Measurements from ENCODE around the gene INPP5E.
A peak's percentile ranks its signal among the peaks of the same experiment; 100 is the strongest.

INPP5E gene

DNA sequence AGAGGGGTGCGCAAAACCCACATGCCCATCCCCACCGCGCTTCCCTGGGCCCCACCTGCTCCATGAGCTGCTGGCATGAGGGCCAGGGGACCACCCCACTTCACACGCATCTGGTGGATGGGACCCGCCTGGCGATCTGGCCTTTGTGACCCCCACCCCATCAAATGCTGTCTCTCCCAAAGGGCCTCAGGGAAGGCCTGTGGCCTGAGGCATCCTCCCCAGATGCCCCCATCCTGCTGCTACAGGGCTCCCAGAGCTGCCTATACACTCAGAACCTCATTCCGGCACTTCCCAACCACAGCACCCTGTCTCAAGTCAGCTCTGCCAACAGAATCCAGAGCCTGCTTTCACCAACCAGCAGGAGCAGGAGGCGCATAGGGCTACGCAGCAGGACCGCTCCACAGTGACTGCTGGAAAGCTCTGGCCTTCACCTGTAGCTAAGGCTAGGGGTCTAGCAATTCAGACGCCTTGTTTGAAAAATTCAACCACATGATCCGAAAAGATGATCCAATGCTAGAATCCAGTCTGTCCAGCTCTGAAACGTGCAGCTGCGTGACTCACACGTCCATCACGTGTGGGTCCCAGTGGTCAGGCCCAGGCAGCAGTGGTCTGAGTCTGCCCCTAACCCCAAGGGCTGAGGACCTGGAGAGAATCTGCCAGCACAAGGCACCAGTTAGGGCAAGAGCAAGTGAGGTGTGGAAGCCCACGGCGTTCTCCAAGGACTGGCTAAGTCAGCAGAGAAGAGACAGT lies 38.3 kb downstream of the INPP5E start:
- peaks cover 3% of the 10 kb centered on the region; the same call in 1 of the 2 replicates for H3K36me3 ChIP-seq (ENCODE audit: insufficient read depth, low read length)
- H3K4me2 ChIP-seq (ENCODE audit: low read depth, low read length, poor library complexity, severe bottlenecking): no peak overlapping the region
- H2AFZ ChIP-seq (ENCODE audit: low read length): no peak overlapping the region
- H3K27me3 ChIP-seq (ENCODE audit: insufficient read depth, low read length, poor library complexity, severe bottlenecking): no peaks in the 10 kb centered on the region
- peaks cover 21% of the 10 kb centered on the region for H4K20me1 ChIP-seq (ENCODE audit: insufficient read depth, low read length, poor library complexity, severe bottlenecking)
- H3K79me2 ChIP-seq (ENCODE audit: insufficient read depth, low read length): peaks cover 30% of the 10 kb centered on the region
- H3K9me3 ChIP-seq (ENCODE audit: insufficient read depth, low read depth, low read length): no peaks in the 10 kb centered on the region
- 0 out of 2 replicates have a peak, but pooled peaks cover 4% of the 10 kb centered on the region for H3F3A ChIP-seq (ENCODE audit: low read depth)
- no peak for TF ChIP-seq EZH2phosphoT487 (IDR thresholded peaks at IDR 0.05; ENCODE audit: borderline replicate concordance)
- TF ChIP-seq, protein P1, sequence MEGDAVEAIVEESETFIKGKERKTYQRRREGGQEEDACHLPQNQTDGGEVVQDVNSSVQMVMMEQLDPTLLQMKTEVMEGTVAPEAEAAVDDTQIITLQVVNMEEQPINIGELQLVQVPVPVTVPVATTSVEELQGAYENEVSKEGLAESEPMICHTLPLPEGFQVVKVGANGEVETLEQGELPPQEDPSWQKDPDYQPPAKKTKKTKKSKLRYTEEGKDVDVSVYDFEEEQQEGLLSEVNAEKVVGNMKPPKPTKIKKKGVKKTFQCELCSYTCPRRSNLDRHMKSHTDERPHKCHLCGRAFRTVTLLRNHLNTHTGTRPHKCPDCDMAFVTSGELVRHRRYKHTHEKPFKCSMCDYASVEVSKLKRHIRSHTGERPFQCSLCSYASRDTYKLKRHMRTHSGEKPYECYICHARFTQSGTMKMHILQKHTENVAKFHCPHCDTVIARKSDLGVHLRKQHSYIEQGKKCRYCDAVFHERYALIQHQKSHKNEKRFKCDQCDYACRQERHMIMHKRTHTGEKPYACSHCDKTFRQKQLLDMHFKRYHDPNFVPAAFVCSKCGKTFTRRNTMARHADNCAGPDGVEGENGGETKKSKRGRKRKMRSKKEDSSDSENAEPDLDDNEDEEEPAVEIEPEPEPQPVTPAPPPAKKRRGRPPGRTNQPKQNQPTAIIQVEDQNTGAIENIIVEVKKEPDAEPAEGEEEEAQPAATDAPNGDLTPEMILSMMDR (conservative IDR thresholded peaks at IDR 0.05; ENCODE audit: low read length): no peak
- H3K4me3 ChIP-seq (ENCODE audit: low read length, poor library complexity, severe bottlenecking): no peak overlapping the region
- no peaks in the 10 kb centered on the region for H3K9me2 ChIP-seq (replicated peaks; ENCODE audit: low read depth, low read length)
- H3K9ac ChIP-seq (ENCODE audit: low read depth, low read length, poor library complexity, severe bottlenecking): peak overlapping the region; percentile 75
- H3K4me1 ChIP-seq (ENCODE audit: insufficient read depth, low read length, poor library complexity, severe bottlenecking): peaks cover 47% of the 10 kb centered on the region

DNA sequence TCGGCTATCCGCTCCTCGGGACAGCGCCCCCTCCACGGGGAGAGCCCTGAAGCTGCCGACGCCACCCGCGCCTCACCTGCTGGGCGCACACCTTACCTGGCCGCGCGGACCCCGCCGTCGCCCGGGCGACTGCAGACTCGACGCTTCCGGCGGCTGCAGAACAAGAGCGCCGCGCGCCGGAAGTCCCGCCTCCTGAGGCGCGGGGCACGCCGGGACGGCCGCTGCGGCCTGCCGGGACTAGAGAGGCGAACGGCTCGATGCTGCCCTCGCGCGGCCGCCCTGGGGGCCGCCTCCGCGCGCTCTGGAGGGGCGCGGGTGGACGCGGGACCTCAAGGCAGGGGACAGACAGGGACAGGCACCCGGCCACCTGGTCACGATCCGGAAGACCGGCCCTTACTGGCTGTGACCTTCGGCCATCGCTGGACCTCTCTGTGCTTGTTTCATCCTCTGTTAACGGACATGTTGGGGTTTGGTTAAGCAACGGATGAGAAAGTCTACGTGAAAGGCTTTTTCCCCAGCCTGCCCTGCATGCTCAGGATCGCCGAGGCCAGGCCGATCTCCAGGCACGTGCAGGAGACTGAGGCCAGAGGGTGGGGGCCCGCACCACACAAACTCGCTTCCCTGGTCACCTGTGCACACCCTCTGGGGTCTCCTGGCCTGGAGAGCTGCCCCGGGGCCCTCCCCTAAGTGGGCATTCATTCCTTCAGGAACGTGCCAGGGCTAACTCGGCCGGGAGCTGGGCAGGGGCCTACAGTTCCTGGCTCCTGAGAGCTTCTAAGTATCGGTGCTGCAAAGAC lies 39.4 kb downstream of the INPP5E start, which contains the start of gene SNAPC4:
TSS of gene SNAPC4 (minus strand) at position 133 of the 797 bp plus-strand sequence. CDS start 1,742 bp downstream, outside the sequence.
- Histone ChIP-seq H3K9me3 (ENCODE audit: insufficient read depth, low read depth, low read length) (no peaks in the 10 kb centered on the region), H3K4me1 (ENCODE audit: insufficient read depth, low read length, poor library complexity, severe bottlenecking) (peaks cover 40% of the 10 kb centered on the region), H3K4me3 (ENCODE audit: low read length, poor library complexity, severe bottlenecking) (peak within 1 kb of the TSS; percentile 90), H4K20me1 (ENCODE audit: insufficient read depth, low read length, poor library complexity, severe bottlenecking) (peaks cover 21% of the 10 kb centered on the region), H3K4me2 (ENCODE audit: low read depth, low read length, poor library complexity, severe bottlenecking) (peak within 1 kb of the TSS; percentile 85), H3K9ac (ENCODE audit: low read depth, low read length, poor library complexity, severe bottlenecking) (peak within 1 kb of the TSS; percentile 75), H3K79me2 (ENCODE audit: insufficient read depth, low read length) (peaks cover 30% of the 10 kb centered on the region), H3K27me3 (ENCODE audit: insufficient read depth, low read length, poor library complexity, severe bottlenecking) (no peaks in the 10 kb centered on the region), H3K9me2 (replicated peaks; ENCODE audit: low read depth, low read length) (no peaks in the 10 kb centered on the region), H3F3A (ENCODE audit: low read depth) (0 out of 2 replicates have a peak, but pooled peaks cover 4% of the 10 kb centered on the region), H3K36me3 (ENCODE audit: insufficient read depth, low read length) (peaks cover 15% of the 10 kb centered on the region; the same call in 1 of the 2 replicates), H2AFZ (ENCODE audit: low read length) (peak within 1 kb of the TSS; percentile 79)
- TF ChIP-seq, protein P1 (conservative IDR thresholded peaks at IDR 0.05; ENCODE audit: low read length): peak; percentile 78
- no peak for TF ChIP-seq EZH2phosphoT487 (IDR thresholded peaks at IDR 0.05; ENCODE audit: borderline replicate concordance)

DNA sequence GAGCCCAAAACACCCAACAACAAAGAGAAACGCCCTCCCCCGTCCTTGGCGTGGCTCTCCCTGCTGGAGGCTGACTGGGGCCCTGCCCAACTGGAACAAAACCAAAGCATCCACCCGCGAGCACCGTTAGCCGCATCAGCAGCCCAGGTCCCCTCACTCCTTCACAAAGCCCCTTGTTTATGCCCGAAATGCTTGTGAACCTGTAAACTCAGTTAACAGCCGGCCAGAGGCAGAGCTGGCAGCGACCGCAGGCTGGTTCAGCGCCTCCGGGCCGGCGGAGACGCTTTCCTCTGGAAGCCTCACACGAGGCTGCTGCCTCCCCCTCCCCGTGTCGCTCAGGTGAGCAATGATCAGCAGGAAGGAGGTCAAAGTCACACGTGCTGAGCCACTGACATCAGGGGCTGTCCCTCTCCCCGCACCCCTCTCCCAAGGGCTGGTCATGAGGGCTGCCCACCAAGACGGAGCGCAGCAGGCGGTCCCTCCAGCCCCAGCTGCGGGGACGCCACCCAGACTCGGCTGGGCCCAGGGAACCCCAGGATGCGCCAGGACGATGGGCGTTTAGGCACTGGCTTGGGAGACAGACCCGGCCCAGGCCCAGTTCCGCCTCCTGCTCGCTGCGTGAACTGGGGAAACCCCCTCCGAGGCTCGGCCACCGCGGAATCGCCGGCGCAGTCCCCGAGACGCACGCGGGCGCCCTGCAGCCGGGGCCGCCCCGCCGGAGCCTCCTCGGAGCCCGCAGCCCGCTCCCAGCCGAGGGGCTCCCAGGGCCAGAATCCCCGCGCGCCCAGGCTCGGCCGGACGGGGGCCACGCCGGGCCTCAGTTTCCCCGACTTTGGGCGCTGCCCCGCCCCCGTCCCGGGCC lies 40.2 kb downstream of the INPP5E start:
- Histone ChIP-seq H3K9ac (ENCODE audit: low read depth, low read length, poor library complexity, severe bottlenecking) (peak overlapping the region; percentile 75), H3K9me3 (ENCODE audit: insufficient read depth, low read depth, low read length) (no peaks in the 10 kb centered on the region), H3K36me3 (ENCODE audit: insufficient read depth, low read length) (peaks cover 23% of the 10 kb centered on the region; the same call in 1 of the 2 replicates), H3K79me2 (ENCODE audit: insufficient read depth, low read length) (peaks cover 30% of the 10 kb centered on the region), H3K9me2 (replicated peaks; ENCODE audit: low read depth, low read length) (no peaks in the 10 kb centered on the region), H3K27me3 (ENCODE audit: insufficient read depth, low read length, poor library complexity, severe bottlenecking) (no peaks in the 10 kb centered on the region), H3K4me3 (ENCODE audit: low read length, poor library complexity, severe bottlenecking) (peak overlapping the region; percentile 90), H3F3A (ENCODE audit: low read depth) (0 out of 2 replicates have a peak, but pooled peaks cover 2% of the 10 kb centered on the region), H3K4me1 (ENCODE audit: insufficient read depth, low read length, poor library complexity, severe bottlenecking) (peaks cover 32% of the 10 kb centered on the region), H4K20me1 (ENCODE audit: insufficient read depth, low read length, poor library complexity, severe bottlenecking) (peaks cover 21% of the 10 kb centered on the region), H3K4me2 (ENCODE audit: low read depth, low read length, poor library complexity, severe bottlenecking) (peak overlapping the region; percentile 85), H2AFZ (ENCODE audit: low read length) (peak overlapping the region; percentile 79; the same call in 1 of the 2 replicates)
- no peak for TF ChIP-seq EZH2phosphoT487 (IDR thresholded peaks at IDR 0.05; ENCODE audit: borderline replicate concordance)
- TF ChIP-seq, protein P1 (conservative IDR thresholded peaks at IDR 0.05; ENCODE audit: low read length): no peak
